GM12891 (cell line): ENCODE data around the gene PLEKHF1.

Source experiments
- POLR2A ChIP-seq: IDR thresholded peaks from 2 replicates; pipeline ENCODE4 v1.6.1; 2011; ENCODE audit warnings: low read depth, low read length, control low read depth
- POLR2AphosphoS5 ChIP-seq: IDR thresholded peaks from 2 replicates; pipeline ENCODE4 v1.6.1; 2011; ENCODE audit warnings: low read depth, low read length, control low read depth
- SPI1 ChIP-seq: IDR thresholded peaks from 2 replicates; pipeline ENCODE4 v1.6.1; 2011; ENCODE audit warnings: low read depth, low read length, control low read depth
- TAF1 ChIP-seq: IDR thresholded peaks from 2 replicates; pipeline ENCODE4 v1.6.1; 2011; ENCODE audit warnings: low read depth, low read length, control low read depth

- TF ChIP-seq SPI1 = no peak
- no peak for TF ChIP-seq POLR2AphosphoS5
- TF ChIP-seq POLR2A = no peak
- no peak for TF ChIP-seq TAF1
Observed at GRCh38 chr19:29618871-29619270, 46.4 kb upstream of the PLEKHF1 start.
